Endometrium (tissue), 2 donors: ENCODE data around the gene SLC39A9.
"Not testable (repeated sequence)": the region's sequence is repeated elsewhere in the genome, so short reads cannot be mapped to it uniquely, and the experiment has no call there.

ENCODE experiments used
- FAIRE-seq: peaks from 2 replicates; lab custom pipeline; 2012; peaks lifted over from hg19 to GRCh38; lab: Jason Lieb, UNC
- donor health status: control.
- donor health status: control.

The SLC39A9 gene

GRCh38 chr14:69475194-69475818 lies 76.8 kb downstream of the SLC39A9 start:
- FAIRE-seq = no peak

- FAIRE-seq = not testable (repeated sequence)
Measured at GRCh38 chr14:69476824-69477450, 78.4 kb downstream of the SLC39A9 start.

- FAIRE-seq = not testable (repeated sequence)
Measured at GRCh38 chr14:69478055-69478454, 79.6 kb downstream of the SLC39A9 start.

- no peak for FAIRE-seq
Measured at GRCh38 chr14:69479696-69480095, 81.2 kb downstream of the SLC39A9 start.

GRCh38 chr14:69480136-69480535 lies 81.6 kb downstream of the SLC39A9 start:
- FAIRE-seq = no peak

- no peak for FAIRE-seq
Measured at GRCh38 chr14:69481815-69482568, 83.5 kb downstream of the SLC39A9 start.

- no peak for FAIRE-seq
Measured at GRCh38 chr14:69483765-69484443, 85.4 kb downstream of the SLC39A9 start.

GRCh38 chr14:69484444-69485314 lies 86.2 kb downstream of the SLC39A9 start, which contains the start of gene PLEKHD1:
Gene PLEKHD1 (plus strand): TSS chr14:69484728. CDS start chr14:69484966, 238 bp downstream.
- no peak for FAIRE-seq

GRCh38 chr14:69485315-69485660 lies 86.8 kb downstream of the SLC39A9 start:
- no peak for FAIRE-seq

GRCh38 chr14:69485701-69486100 lies 87.2 kb downstream of the SLC39A9 start:
- FAIRE-seq = no peak

GRCh38 chr14:69487226-69487625 lies 88.7 kb downstream of the SLC39A9 start:
- FAIRE-seq = no peak

- no peak for FAIRE-seq
Measured at GRCh38 chr14:69487771-69488170, 89.3 kb downstream of the SLC39A9 start.

GRCh38 chr14:69489495-69489894 lies 91.0 kb downstream of the SLC39A9 start:
- no peak for FAIRE-seq

GRCh38 chr14:69490219-69490918 lies 91.9 kb downstream of the SLC39A9 start:
- no peak for FAIRE-seq

GRCh38 chr14:69491193-69491592 lies 92.7 kb downstream of the SLC39A9 start:
- no peak for FAIRE-seq

GRCh38 chr14:69493038-69493437 lies 94.5 kb downstream of the SLC39A9 start:
- no peak for FAIRE-seq

- no peak for FAIRE-seq
Measured at GRCh38 chr14:69493791-69494190, 95.3 kb downstream of the SLC39A9 start.

- FAIRE-seq = no peak
Measured at GRCh38 chr14:69495341-69495921, 96.9 kb downstream of the SLC39A9 start.

- FAIRE-seq = not testable (repeated sequence)
Measured at GRCh38 chr14:69497866-69498265, 99.4 kb downstream of the SLC39A9 start.

GRCh38 chr14:69498286-69498685 lies 99.8 kb downstream of the SLC39A9 start:
- not testable (repeated sequence) for FAIRE-seq

GRCh38 chr14:69499436-69499835 lies 100.9 kb downstream of the SLC39A9 start:
- FAIRE-seq = no peak
